Measurements from ENCODE around the gene CEACAM19. TPM values are rescaled to one million over a fixed set of nuclear protein-coding genes. Genes with fewer than 3 reads are reported as not detected.

The CEACAM19 gene
- total and polyA plus RNA-seq, 2 donors (not counting 3 experiments of a cell fraction or from before 2014, with no cell fraction given): 9.9 to 14.5 TPM

GRCh38 chr19:44704982-44705381, 33.7 kb downstream of the CEACAM19 start:
- no peak for TF ChIP-seq GATA2 (IDR thresholded peaks at IDR 0.05; ENCODE audit: insufficient read depth, insufficient read length, low read depth, low read length)
- TF ChIP-seq POLR2A (IDR thresholded peaks at IDR 0.05; ENCODE audit: low read depth, low read length): no peak
- no peak for TF ChIP-seq CTCF (IDR thresholded peaks at IDR 0.05; ENCODE audit: extremely low read depth in 1 of 2, insufficient read depth in 1 of 2, low read depth in 1 of 2, low read length in 2 of 2)
- TF ChIP-seq MAX (IDR thresholded peaks at IDR 0.05; ENCODE audit: insufficient read depth, insufficient read length): no peak
- no peak for TF ChIP-seq EZH2 (IDR thresholded peaks at IDR 0.05; ENCODE audit: borderline replicate concordance, low read depth, low read length, severe bottlenecking)
- TF ChIP-seq POLR2AphosphoS5 (IDR thresholded peaks at IDR 0.05; ENCODE audit: insufficient read depth, low read depth, low read length): no peak
- TF ChIP-seq MYC (IDR thresholded peaks at IDR 0.05; ENCODE audit: low read depth, low read length): no peak
- no peak for TF ChIP-seq FOS (IDR thresholded peaks at IDR 0.05; ENCODE audit: borderline replicate concordance, insufficient read depth, low read length)
- TF ChIP-seq JUN (IDR thresholded peaks at IDR 0.05; ENCODE audit: borderline replicate concordance, insufficient read depth, insufficient read length, low read depth): no peak
- no peaks in the 10 kb centered on the region for H3K79me2 ChIP-seq (ENCODE audit: control insufficient read depth, insufficient read depth, low read length)
- no peak overlapping the region for H2AFZ ChIP-seq (ENCODE audit: low read depth, low read length)
- H3K9me3 ChIP-seq (replicated peaks; ENCODE audit: control insufficient read depth, insufficient read depth, low read length): no peaks in the 10 kb centered on the region
- no peaks in the 10 kb centered on the region for H3K4me1 ChIP-seq (ENCODE audit: control insufficient read depth, extremely low read depth, insufficient read depth, low read length)
- no peak for FAIRE-seq
- dilution Hi-C loops (cut with MboI; ENCODE audit: extremely low pct_ligation_motif_present, low sequenced_read_pairs) (no loop called here), intact Hi-C loops (cut with micrococcal nuclease) (no loop called here)
- H3K9me1 ChIP-seq (replicated peaks; ENCODE audit: control insufficient read depth, extremely low read depth, insufficient read depth, low read length): no peaks in the 10 kb centered on the region
- no peak overlapping the region for H3K4me2 ChIP-seq (ENCODE audit: insufficient read depth, low read length)
- H3K9ac ChIP-seq (replicated peaks; ENCODE audit: extremely low read depth, insufficient read depth, low read length): no peak overlapping the region
- ChIA-PET CTCF (interaction anchor here (0.9 kb wide), 1 partner anchor 19 kb away, joined by 3 read pairs; no protein-coding TSS in a partner anchor), POLR2A (no interaction called here)
- BruUV-seq (replicated peaks): no TSS peak
- no peaks in the 10 kb centered on the region for H3K27me3 ChIP-seq (ENCODE audit: control insufficient read depth in 2 of 2, insufficient read depth in 2 of 2, low read length in 2 of 2)
- no peaks in the 10 kb centered on the region for H4K20me1 ChIP-seq (replicated peaks; ENCODE audit: control insufficient read depth, extremely low read depth, insufficient read depth, low read length)
- no peak overlapping the region for H3K27ac ChIP-seq (ENCODE audit: insufficient read depth, low read depth, low read length)
- H3K4me3 ChIP-seq (replicated peaks in 1 of 3; ENCODE audit: insufficient read depth in 1 of 3, low read depth in 1 of 3, low read length in 3 of 3): no peak overlapping the region
- no peak for DNase-seq (ENCODE audit: low read depth, low spot score)
- H3K36me3 ChIP-seq (ENCODE audit: control insufficient read depth in 2 of 2, extremely low read depth in 1 of 2, insufficient read depth in 2 of 2, low read length in 2 of 2): no peaks in the 10 kb centered on the region
